ENCODE measurements around the gene BIRC7. TPM values are rescaled to one million over a fixed set of nuclear protein-coding genes. Genes with fewer than 3 reads are reported as not detected.
"Not testable (repeated sequence)": the region's sequence is repeated elsewhere in the genome, so short reads cannot be mapped to it uniquely, and the experiment has no call there.

Gene BIRC7
- total RNA-seq, 2 experiments from 2014 or later: not detected

- ATAC-seq (ENCODE audit: poor library complexity) (no peak), DNase-seq (no peak)
- Histone ChIP-seq H3K4me1 (ENCODE audit: insufficient read depth, low read length) (peaks cover 24% of the 10 kb centered on the region), H3K4me3 (ENCODE audit: low read length) (no peak overlapping the region), H3K27ac (ENCODE audit: low read depth in 1 of 2, low read length in 2 of 2) (no peak overlapping the region), H3K9me3 (ENCODE audit: control insufficient read depth in 1 of 2, insufficient read depth in 1 of 2, low read length in 2 of 2) (no peaks in the 10 kb centered on the region), H3K27me3 (ENCODE audit: control insufficient read depth in 1 of 2, insufficient read depth in 2 of 2, low read length in 2 of 2) (no peaks in the 10 kb centered on the region), H3K36me3 (ENCODE audit: insufficient read depth, low read length) (no peaks in the 10 kb centered on the region)
- Mint-ChIP-seq H3K4me1 (ENCODE audit: low read depth) (peaks cover 18% of the 10 kb centered on the region), H3K27ac (no peak overlapping the region), H3K4me3 (no peak overlapping the region), H3K27me3 (no peaks in the 10 kb centered on the region), H3K9me3 (no peaks in the 10 kb centered on the region), H3K36me3 (ENCODE audit: low read depth) (peaks cover 11% of the 10 kb centered on the region)
- POLR2A ChIA-PET: no interaction called here
- intact Hi-C loops (cut with DNase I, micrococcal nuclease): loop anchor here in 1 of 2 experiments (5.0 to 10.0 kb wide), 5 partner anchors 285 to 1037 kb away; partner anchors contain the start of genes CABLES2, GID8, MTG2 and OSBPL2
- TF ChIP-seq, protein P1, sequence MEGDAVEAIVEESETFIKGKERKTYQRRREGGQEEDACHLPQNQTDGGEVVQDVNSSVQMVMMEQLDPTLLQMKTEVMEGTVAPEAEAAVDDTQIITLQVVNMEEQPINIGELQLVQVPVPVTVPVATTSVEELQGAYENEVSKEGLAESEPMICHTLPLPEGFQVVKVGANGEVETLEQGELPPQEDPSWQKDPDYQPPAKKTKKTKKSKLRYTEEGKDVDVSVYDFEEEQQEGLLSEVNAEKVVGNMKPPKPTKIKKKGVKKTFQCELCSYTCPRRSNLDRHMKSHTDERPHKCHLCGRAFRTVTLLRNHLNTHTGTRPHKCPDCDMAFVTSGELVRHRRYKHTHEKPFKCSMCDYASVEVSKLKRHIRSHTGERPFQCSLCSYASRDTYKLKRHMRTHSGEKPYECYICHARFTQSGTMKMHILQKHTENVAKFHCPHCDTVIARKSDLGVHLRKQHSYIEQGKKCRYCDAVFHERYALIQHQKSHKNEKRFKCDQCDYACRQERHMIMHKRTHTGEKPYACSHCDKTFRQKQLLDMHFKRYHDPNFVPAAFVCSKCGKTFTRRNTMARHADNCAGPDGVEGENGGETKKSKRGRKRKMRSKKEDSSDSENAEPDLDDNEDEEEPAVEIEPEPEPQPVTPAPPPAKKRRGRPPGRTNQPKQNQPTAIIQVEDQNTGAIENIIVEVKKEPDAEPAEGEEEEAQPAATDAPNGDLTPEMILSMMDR (IDR thresholded peaks at IDR 0.05): no peak
- CTCF ChIA-PET: no interaction called here
Observed at GRCh38 chr20:63219447-63219821, 16.3 kb upstream of the BIRC7 start.

DNA sequence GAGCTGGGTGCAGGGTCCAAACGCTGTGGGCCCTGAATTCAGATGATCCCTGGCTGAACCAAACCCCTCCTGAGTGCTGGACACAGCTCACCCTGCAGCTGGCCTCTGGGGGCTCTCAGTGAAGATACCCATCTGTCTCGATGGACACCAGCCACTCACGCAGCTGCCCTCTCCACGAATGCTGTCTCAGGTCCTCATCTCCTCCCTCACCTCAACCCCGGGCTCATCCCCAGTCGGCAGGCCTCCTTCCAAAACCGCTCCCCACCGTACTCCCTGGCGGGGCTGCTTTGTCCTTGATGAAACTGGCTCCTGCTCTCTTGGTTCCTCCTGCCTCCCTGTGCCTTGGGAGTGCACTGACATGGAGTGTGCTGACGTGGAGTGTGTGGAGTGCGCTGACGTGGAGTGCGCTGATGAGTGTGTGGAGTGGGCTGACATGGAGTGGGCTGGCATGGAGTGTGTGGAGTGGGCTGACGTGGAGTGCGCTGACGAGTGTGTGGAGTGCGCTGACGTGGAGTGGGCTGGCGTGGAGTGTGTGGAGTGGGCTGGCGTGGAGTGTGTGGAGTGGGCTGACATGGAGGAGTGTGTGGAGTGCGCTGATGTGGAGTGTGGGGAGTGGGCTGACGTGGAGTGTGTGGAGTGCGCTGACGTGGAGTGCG lies 15.7 kb upstream of the BIRC7 start:
- ChIA-PET POLR2A (no interaction called here), CTCF (no interaction called here)
- Histone ChIP-seq H3K36me3 (ENCODE audit: insufficient read depth, low read length) (no peaks in the 10 kb centered on the region), H3K9me3 (ENCODE audit: control insufficient read depth in 1 of 2, insufficient read depth in 1 of 2, low read length in 2 of 2) (no peaks in the 10 kb centered on the region), H3K27me3 (ENCODE audit: control insufficient read depth in 1 of 2, insufficient read depth in 2 of 2, low read length in 2 of 2) (no peaks in the 10 kb centered on the region), H3K4me3 (ENCODE audit: low read length) (no peak overlapping the region), H3K27ac (ENCODE audit: low read depth in 1 of 2, low read length in 2 of 2) (no peak overlapping the region), H3K4me1 (ENCODE audit: insufficient read depth, low read length) (peaks cover 18% of the 10 kb centered on the region)
- peaks cover 12% of the 10 kb centered on the region for H3K4me1 Mint-ChIP-seq (ENCODE audit: low read depth)
- TF ChIP-seq, protein P1 (IDR thresholded peaks at IDR 0.05): no peak
- no peaks in the 10 kb centered on the region for H3K27me3 Mint-ChIP-seq
- peaks cover 5% of the 10 kb centered on the region for H3K36me3 Mint-ChIP-seq (ENCODE audit: low read depth)
- no peak for DNase-seq
- intact Hi-C loops (cut with DNase I, micrococcal nuclease): loop anchor here in 1 of 2 experiments (5.0 to 10.0 kb wide), 5 partner anchors 285 to 1038 kb away; partner anchors contain the start of genes CABLES2, GID8, MTG2 and OSBPL2
- no peaks in the 10 kb centered on the region for H3K9me3 Mint-ChIP-seq
- ATAC-seq (ENCODE audit: poor library complexity): no peak
- H3K4me3 Mint-ChIP-seq: peak overlapping the region; percentile 38
- no peak overlapping the region for H3K27ac Mint-ChIP-seq

DNA sequence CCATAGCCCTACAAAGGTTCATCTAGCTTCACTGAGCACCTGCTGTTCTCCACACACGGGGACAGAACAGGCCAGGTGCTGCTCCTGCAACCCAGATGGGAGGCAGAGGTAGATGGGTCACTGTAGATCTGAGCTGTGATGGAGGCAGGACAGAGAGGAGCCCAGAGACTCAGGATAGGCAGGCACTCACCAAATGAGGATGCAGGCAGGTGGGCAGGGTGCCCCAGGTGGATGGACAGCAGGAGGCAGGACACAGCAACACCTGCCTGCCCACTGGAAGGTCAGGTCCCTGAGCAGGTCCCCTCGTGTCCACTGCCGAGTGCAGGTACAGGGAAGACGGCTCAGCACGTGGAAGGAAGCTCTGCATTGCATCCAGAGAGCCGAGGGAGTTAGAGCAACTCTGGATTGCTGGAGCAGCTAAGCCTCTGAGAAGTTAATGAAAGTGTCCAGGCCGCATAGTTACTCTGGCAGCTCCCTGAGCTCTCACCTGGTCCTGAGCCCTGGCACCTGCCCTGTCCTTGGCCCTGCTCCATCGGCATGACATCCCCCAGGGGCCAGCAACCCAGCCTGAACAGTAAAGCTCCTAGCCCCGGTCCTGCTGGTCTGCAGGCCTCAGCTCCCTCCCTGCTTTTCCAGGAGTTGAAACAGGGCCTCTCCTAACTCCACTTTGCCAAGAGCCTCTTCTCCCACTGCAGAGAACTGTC lies 14.9 kb upstream of the BIRC7 start:
- no peak for DNase-seq
- POLR2A ChIA-PET: no interaction called here

DNA sequence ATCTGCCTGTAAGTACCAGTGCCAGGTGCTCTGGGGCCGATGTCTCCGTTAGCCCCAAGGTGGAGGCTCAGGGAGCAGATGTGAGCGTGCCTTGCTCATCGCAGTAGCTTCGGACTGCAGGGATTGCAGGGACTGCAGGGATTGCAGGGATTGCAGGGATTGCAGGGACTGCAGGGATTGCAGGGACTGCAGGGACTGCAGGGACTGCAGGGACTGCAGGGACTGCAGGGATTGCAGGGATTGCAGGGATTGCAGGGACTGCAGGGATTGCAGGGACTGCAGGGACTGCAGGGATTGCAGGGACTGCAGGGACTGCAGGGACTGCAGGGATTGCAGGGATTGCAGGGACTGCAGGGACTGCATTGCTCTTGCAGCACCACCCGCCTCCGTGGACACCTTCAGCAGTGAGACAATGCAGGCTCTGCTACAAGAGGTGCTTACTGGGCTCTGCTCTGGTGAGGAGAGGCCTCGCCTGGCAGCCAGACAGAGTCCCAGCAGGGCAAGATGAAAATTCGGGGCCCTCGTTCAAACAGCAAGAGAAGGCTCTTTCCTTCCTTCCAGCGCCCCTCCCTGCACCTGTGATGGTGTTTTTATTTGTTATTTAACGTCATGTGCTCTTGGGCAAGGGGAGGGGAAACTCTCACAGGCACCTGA lies 14.2 kb upstream of the BIRC7 start:
- H3K27me3 Mint-ChIP-seq; POLR2A ChIA-PET; H3K4me3 Mint-ChIP-seq; H3K27ac Mint-ChIP-seq; CTCF ChIA-PET; H3K9me3 Mint-ChIP-seq; H3K27me3 ChIP-seq (ENCODE audit: control insufficient read depth in 1 of 2, insufficient read depth in 2 of 2, low read length in 2 of 2); H3K4me1 Mint-ChIP-seq (ENCODE audit: low read depth); DNase-seq; H3K9me3 ChIP-seq (ENCODE audit: control insufficient read depth in 1 of 2, insufficient read depth in 1 of 2, low read length in 2 of 2); H3K36me3 ChIP-seq (ENCODE audit: insufficient read depth, low read length); H3K4me3 ChIP-seq (ENCODE audit: low read length); intact Hi-C loops (cut with DNase I, micrococcal nuclease); H3K36me3 Mint-ChIP-seq (ENCODE audit: low read depth); ATAC-seq (ENCODE audit: poor library complexity); H3K27ac ChIP-seq (ENCODE audit: low read depth in 1 of 2, low read length in 2 of 2); H3K4me1 ChIP-seq (ENCODE audit: insufficient read depth, low read length): not testable (repeated sequence)

More for the DNA sequence above, 14.9 kb upstream of the BIRC7 start:
- no peak for ATAC-seq (ENCODE audit: poor library complexity)
- Histone ChIP-seq H3K27me3 (ENCODE audit: control insufficient read depth in 1 of 2, insufficient read depth in 2 of 2, low read length in 2 of 2) (no peaks in the 10 kb centered on the region), H3K4me1 (ENCODE audit: insufficient read depth, low read length) (peaks cover 13% of the 10 kb centered on the region), H3K9me3 (ENCODE audit: control insufficient read depth in 1 of 2, insufficient read depth in 1 of 2, low read length in 2 of 2) (no peaks in the 10 kb centered on the region), H3K4me3 (ENCODE audit: low read length) (no peak overlapping the region), H3K36me3 (ENCODE audit: insufficient read depth, low read length) (no peaks in the 10 kb centered on the region), H3K27ac (ENCODE audit: low read depth in 1 of 2, low read length in 2 of 2) (no peak overlapping the region)
- H3K4me1 Mint-ChIP-seq (ENCODE audit: low read depth): peaks cover 7% of the 10 kb centered on the region
- H3K4me3 Mint-ChIP-seq: peak overlapping the region; percentile 38
- H3K36me3 Mint-ChIP-seq (ENCODE audit: low read depth): no peaks in the 10 kb centered on the region
- H3K9me3 Mint-ChIP-seq: no peaks in the 10 kb centered on the region
- H3K27ac Mint-ChIP-seq: no peak overlapping the region
- H3K27me3 Mint-ChIP-seq: no peaks in the 10 kb centered on the region
- intact Hi-C loops (cut with DNase I, micrococcal nuclease): no loop called here
- TF ChIP-seq, protein P1 (IDR thresholded peaks at IDR 0.05): no peak
- CTCF ChIA-PET: no interaction called here

All from CD4-positive, alpha-beta T cell (primary cell).